Thyroid gland (tissue), 4 donors: Measurements from ENCODE around the gene C1QTNF9B.

Source experiments
- POLR2A ChIP-seq, 2 donors: fragments of 450-650 bp; IDR thresholded peaks; one replicate each; pipeline ENCODE4 v1.6.1; 2017; ENCODE audit warnings: antibody characterized with exemption in 2 of 2, mild to moderate bottlenecking in 2 of 2, moderate library complexity in 1 of 2
- TF ChIP-seq, protein P1 (sequence below), 6 experiments: fragments of 200-600 bp in 3 of 6; fragments of 450-650 bp in 3 of 6; sonication (generic) in 3 of 6; IDR thresholded peaks; one replicate each; pipeline ENCODE4 v1.5.1; 2016 to 2019; ENCODE audit warnings: antibody characterized with exemption in 6 of 6, mild to moderate bottlenecking in 2 of 6, inconsistent platforms in 1 of 6, moderate library complexity in 1 of 6

DNA sequence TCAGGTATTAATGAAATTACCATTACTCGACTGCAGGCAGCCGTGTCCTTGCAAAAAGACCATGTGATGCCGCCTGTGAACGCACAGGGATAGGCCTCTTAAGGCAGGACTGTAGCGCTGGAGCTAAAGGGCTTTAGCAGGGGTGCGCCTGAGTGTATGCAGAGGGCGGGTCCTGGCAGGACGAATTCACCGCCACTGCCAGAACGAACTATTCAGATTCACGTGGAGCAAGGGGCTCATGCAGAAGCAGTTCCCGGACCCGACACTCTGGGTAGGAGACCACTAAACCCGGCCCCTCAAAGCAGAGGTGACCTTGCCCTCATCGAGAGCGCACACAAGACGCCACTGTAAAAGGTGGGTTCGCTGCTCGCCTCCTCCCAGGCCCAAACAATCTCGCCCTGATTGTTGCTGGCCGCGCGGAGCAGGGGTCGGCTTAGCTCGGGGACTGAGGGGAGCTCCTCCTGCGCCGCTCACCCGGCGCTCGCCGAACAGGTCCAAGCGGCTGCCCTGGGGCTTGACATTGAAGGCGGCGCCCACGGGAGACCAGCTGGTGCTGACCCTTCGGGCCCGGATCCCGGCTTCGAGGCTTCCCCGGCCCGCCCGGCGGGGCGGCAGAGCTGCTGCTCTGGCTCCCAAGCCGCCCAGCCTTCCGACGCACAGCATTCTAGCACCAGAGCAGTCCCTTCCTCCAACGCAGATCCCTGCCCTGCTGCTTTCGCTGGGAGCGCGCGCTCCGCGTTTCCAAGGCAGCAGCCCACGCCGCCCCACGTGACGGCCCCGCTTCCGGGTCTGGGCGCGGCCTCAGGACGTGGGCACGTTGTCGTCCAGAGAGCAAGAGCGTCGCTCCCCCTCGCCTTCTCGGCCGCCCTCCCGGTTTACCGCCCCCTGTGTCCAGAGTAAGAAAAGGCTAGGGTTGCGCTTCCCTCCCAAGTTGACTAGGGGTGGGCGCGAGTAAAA, 8.4 kb downstream of the C1QTNF9B start, which contains the start of gene MIPEP:
- peak in 1 of 2 donors; percentile 85 for TF ChIP-seq POLR2A (IDR thresholded peaks at IDR 0.05)
- TF ChIP-seq, protein P1, sequence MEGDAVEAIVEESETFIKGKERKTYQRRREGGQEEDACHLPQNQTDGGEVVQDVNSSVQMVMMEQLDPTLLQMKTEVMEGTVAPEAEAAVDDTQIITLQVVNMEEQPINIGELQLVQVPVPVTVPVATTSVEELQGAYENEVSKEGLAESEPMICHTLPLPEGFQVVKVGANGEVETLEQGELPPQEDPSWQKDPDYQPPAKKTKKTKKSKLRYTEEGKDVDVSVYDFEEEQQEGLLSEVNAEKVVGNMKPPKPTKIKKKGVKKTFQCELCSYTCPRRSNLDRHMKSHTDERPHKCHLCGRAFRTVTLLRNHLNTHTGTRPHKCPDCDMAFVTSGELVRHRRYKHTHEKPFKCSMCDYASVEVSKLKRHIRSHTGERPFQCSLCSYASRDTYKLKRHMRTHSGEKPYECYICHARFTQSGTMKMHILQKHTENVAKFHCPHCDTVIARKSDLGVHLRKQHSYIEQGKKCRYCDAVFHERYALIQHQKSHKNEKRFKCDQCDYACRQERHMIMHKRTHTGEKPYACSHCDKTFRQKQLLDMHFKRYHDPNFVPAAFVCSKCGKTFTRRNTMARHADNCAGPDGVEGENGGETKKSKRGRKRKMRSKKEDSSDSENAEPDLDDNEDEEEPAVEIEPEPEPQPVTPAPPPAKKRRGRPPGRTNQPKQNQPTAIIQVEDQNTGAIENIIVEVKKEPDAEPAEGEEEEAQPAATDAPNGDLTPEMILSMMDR (IDR thresholded peaks at IDR 0.05), result peak; percentile 27 to 91 (median 70)
